OCI-LY3 (cell line): ENCODE measurements around the gene FGF10.

ENCODE experiments used
- EZH2phosphoT487 ChIP-seq: fragments of 200-600 bp; shearing (Covaris generic); IDR thresholded peaks from 2 replicates; pipeline ENCODE4 v1.6.1; 2018; ENCODE audit warnings: antibody characterized with exemption, mixed run types, low read depth
- TF ChIP-seq, protein P1 (sequence below): fragments of 200-600, 300-600 bp; sonication (generic); IDR thresholded peaks from 2 replicates; pipeline ENCODE4 v1.5.1; 2014; ENCODE audit warnings: antibody characterized with exemption, low read length, low read depth

- TF ChIP-seq, protein P1, sequence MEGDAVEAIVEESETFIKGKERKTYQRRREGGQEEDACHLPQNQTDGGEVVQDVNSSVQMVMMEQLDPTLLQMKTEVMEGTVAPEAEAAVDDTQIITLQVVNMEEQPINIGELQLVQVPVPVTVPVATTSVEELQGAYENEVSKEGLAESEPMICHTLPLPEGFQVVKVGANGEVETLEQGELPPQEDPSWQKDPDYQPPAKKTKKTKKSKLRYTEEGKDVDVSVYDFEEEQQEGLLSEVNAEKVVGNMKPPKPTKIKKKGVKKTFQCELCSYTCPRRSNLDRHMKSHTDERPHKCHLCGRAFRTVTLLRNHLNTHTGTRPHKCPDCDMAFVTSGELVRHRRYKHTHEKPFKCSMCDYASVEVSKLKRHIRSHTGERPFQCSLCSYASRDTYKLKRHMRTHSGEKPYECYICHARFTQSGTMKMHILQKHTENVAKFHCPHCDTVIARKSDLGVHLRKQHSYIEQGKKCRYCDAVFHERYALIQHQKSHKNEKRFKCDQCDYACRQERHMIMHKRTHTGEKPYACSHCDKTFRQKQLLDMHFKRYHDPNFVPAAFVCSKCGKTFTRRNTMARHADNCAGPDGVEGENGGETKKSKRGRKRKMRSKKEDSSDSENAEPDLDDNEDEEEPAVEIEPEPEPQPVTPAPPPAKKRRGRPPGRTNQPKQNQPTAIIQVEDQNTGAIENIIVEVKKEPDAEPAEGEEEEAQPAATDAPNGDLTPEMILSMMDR = no peak
- no peak for TF ChIP-seq EZH2phosphoT487
Observed at GRCh38 chr5:44401611-44402010, 12.4 kb upstream of the FGF10 start.
